ENCODE results near the gene SPRYD3.

- TF ChIP-seq POLR2A (IDR thresholded peaks at IDR 0.05; ENCODE audit: low read depth, low read length): no peak
- TF ChIP-seq POLR2AphosphoS5 (IDR thresholded peaks at IDR 0.05; ENCODE audit: low read depth, low read length): no peak
Observed at GRCh38 chr12:53047221-53048032, 31.8 kb downstream of the SPRYD3 start.
